HepG2 (cell line): ENCODE measurements around the gene GPER1. TPM values are rescaled to one million over a fixed set of nuclear protein-coding genes. Genes with fewer than 3 reads are reported as not detected.

ENCODE experiments used
- FOXP1 ChIP-seq, 2 experiments: fragments of 450-650 bp in 1 of 2; IDR thresholded peaks; 2 replicates each; pipeline ENCODE4 v1.6.1; 2017 to 2018; ENCODE audit warnings: antibody characterized with exemption in 1 of 2
- NFYC ChIP-seq: IDR thresholded peaks from 2 replicates; pipeline ENCODE4 v1.6.1; 2016; ENCODE audit warnings: missing genetic modification reagents, missing compliant biosample characterization
- NRL ChIP-seq: sonication (generic); formaldehyde crosslinking; IDR thresholded peaks from 2 replicates; pipeline ENCODE4 v1.5.0; 2020; ENCODE audit warnings: missing genetic modification reagents, mild to moderate bottlenecking, moderate library complexity, borderline replicate concordance
- POLR2AphosphoS2 ChIP-seq: IDR thresholded peaks from 2 replicates; pipeline ENCODE4 v1.6.1; 2011; ENCODE audit warnings: low read depth, low read length, improper control_type of control experiment
- PRPF4 ChIP-seq: fragments of 200-400 bp; formaldehyde crosslinking; IDR thresholded peaks from 2 replicates; pipeline ENCODE4 v1.6.1; 2016; ENCODE audit warnings: low read length, low read depth; ENCODE audit not compliant: poor library complexity, severe bottlenecking
- STAG1 ChIP-seq: sonication (generic); formaldehyde crosslinking; IDR thresholded peaks from 2 replicates; pipeline ENCODE4 v1.4.0; 2020; ENCODE audit warnings: missing genetic modification reagents
- ZBTB8A ChIP-seq: sonication (generic); formaldehyde crosslinking; IDR thresholded peaks from 2 replicates; pipeline ENCODE4 v1.4.0; 2020; ENCODE audit warnings: mild to moderate bottlenecking, low read depth, missing genetic modification reagents, borderline replicate concordance
- ZNF17 ChIP-seq: sonication (generic); formaldehyde crosslinking; IDR thresholded peaks from 2 replicates; pipeline ENCODE4 v1.5.0; 2020; ENCODE audit warnings: mild to moderate bottlenecking, missing genetic modification reagents
- ZNF24 ChIP-seq: fragments of 450-650 bp; IDR thresholded peaks from 2 replicates; pipeline ENCODE4 v1.6.1; 2017; ENCODE audit warnings: antibody characterized with exemption, mild to moderate bottlenecking
- ZNF607 ChIP-seq: sonication (generic); formaldehyde crosslinking; IDR thresholded peaks from 2 replicates; pipeline ENCODE4 v1.5.1; 2020; ENCODE audit warnings: missing genetic modification reagents, mild to moderate bottlenecking, borderline replicate concordance
- polyA plus RNA-seq, 8 experiments: library from polyadenylated mRNA; depleted of rRNA in 3 of 8; stranded (reverse) in 7 of 8; unstranded in 1 of 8; fragments of >200 nt; fragmentation: Illumina TruSeq in 4 of 8; extraction: Trizol in 4 of 8; gene quantifications; 2 replicates each; pipeline versions ENCODE4 v1.2.1 to v1.2.3, GENCODE V29; 2011 to 2016; ENCODE audit warnings: low read depth in 4 of 8, missing spikeins in 1 of 8, mixed read lengths in 1 of 8; ENCODE audit not compliant: insufficient read depth in 1 of 8
- total RNA-seq, 5 experiments: library from RNA; depleted of rRNA; stranded (reverse); fragments of >200 nt; fragmentation: Illumina TruSeq; extraction: Trizol; gene quantifications; 2 replicates each; pipeline ENCODE4 v1.2.3, GENCODE V29; 2016; ENCODE audit warnings: low read depth in 1 of 5
- TF ChIP-seq, protein P1 (sequence below), 2 experiments: sonication (generic) in 1 of 2; formaldehyde crosslinking in 1 of 2; IDR thresholded peaks; 2 replicates each; pipeline versions ENCODE4 v1.6.1 to v1.9.0; 2014 to 2022; ENCODE audit warnings: antibody characterized with exemption in 1 of 2, borderline replicate concordance in 1 of 2, inconsistent platforms in 1 of 2, low read depth in 1 of 2, missing genetic modification reagents in 1 of 2
- TF ChIP-seq, protein P2 (sequence below): sonication (generic); formaldehyde crosslinking; IDR thresholded peaks from 2 replicates; pipeline ENCODE4 v1.8.1; 2022; ENCODE audit warnings: low read depth, mild to moderate bottlenecking, missing genetic modification reagents
- TF ChIP-seq, protein P3 (sequence below): sonication (generic); formaldehyde crosslinking; IDR thresholded peaks from 2 replicates; pipeline ENCODE4 v1.4.0; 2020; ENCODE audit warnings: missing genetic modification reagents
- TF ChIP-seq, protein P4 (sequence below): sonication (generic); formaldehyde crosslinking; IDR thresholded peaks from 2 replicates; pipeline ENCODE4 v1.4.0; 2020; ENCODE audit warnings: mild to moderate bottlenecking, low read depth, missing genetic modification reagents
- TF ChIP-seq, protein P5 (sequence below): IDR thresholded peaks from 2 replicates; pipeline ENCODE4 v1.6.1; 2016; ENCODE audit warnings: control low read depth

Gene GPER1
- total and polyA plus RNA-seq, 2 of the 13 experiments (the other 11 are each of a cell fraction or from before 2014, with no cell fraction given) = 12.7 to 19.7 TPM

DNA sequence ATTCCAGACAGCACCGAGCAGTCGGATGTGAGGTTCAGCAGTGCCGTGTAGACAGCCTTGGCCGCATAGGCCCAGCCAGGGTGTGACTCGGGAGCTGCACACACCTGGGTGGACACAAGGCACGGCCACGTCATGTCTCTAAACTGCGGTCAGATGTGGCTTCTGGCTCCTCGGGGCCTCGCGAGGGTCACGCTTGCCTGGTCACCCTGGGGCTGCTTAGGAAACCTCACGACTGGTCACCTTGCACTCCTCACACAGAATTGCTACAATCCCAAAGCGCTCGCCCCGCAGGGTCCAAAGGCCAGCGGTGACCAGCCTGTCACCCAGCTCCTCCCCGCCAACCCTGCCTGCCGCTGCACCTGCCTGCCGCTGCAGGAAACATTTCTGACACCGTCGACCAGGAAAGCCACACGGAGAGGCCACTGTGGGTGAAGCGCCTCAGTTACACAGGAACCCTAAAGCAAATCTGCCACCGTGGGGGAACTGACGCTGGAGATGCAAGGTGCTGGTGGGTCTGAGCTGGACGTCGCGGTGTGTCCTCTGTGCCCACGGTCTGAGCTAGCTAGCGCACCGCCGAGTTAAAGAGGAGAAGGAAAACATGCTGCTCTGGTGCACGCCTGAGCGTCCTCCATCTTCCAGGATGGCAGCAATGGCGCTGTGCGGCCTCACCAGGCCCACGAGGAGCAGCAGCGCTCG is 5.0 kb downstream of the GPER1 start (continued):
- TF ChIP-seq, protein P1, sequence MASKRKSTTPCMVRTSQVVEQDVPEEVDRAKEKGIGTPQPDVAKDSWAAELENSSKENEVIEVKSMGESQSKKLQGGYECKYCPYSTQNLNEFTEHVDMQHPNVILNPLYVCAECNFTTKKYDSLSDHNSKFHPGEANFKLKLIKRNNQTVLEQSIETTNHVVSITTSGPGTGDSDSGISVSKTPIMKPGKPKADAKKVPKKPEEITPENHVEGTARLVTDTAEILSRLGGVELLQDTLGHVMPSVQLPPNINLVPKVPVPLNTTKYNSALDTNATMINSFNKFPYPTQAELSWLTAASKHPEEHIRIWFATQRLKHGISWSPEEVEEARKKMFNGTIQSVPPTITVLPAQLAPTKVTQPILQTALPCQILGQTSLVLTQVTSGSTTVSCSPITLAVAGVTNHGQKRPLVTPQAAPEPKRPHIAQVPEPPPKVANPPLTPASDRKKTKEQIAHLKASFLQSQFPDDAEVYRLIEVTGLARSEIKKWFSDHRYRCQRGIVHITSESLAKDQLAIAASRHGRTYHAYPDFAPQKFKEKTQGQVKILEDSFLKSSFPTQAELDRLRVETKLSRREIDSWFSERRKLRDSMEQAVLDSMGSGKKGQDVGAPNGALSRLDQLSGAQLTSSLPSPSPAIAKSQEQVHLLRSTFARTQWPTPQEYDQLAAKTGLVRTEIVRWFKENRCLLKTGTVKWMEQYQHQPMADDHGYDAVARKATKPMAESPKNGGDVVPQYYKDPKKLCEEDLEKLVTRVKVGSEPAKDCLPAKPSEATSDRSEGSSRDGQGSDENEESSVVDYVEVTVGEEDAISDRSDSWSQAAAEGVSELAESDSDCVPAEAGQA (IDR thresholded peaks at IDR 0.05; ENCODE audit: low read depth) = peak; percentile 34; the same call in 1 of the 2 replicates
- TF ChIP-seq, protein P1 (CRISPR knock-in tag; IDR thresholded peaks at IDR 0.05; ENCODE audit: borderline replicate concordance) = no peak
- TF ChIP-seq ZNF24 (no peak), NRL (CRISPR knock-in tag) (peak; percentile 61; the same call in 1 of the 2 replicates), NFYC (no peak), POLR2AphosphoS2 (no peak), ZBTB8A (CRISPR knock-in tag) (no peak), ZNF607 (no peak; the same call in 1 of the 2 replicates), ZNF17 (no peak), FOXP1 (IDR thresholded peaks at IDR 0.05) (no peak), FOXP1 (CRISPR knock-in tag; IDR thresholded peaks at IDR 0.05) (no peak), STAG1 (CRISPR knock-in tag) (no peak; the same call in none of the 2 replicates), PRPF4 (no peak)
- TF ChIP-seq, protein P2, sequence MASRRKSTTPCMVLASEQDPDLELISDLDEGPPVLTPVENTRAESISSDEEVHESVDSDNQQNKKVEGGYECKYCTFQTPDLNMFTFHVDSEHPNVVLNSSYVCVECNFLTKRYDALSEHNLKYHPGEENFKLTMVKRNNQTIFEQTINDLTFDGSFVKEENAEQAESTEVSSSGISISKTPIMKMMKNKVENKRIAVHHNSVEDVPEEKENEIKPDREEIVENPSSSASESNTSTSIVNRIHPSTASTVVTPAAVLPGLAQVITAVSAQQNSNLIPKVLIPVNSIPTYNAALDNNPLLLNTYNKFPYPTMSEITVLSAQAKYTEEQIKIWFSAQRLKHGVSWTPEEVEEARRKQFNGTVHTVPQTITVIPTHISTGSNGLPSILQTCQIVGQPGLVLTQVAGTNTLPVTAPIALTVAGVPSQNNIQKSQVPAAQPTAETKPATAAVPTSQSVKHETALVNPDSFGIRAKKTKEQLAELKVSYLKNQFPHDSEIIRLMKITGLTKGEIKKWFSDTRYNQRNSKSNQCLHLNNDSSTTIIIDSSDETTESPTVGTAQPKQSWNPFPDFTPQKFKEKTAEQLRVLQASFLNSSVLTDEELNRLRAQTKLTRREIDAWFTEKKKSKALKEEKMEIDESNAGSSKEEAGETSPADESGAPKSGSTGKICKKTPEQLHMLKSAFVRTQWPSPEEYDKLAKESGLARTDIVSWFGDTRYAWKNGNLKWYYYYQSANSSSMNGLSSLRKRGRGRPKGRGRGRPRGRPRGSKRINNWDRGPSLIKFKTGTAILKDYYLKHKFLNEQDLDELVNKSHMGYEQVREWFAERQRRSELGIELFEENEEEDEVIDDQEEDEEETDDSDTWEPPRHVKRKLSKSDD = peak; percentile 79
- TF ChIP-seq, protein P3, sequence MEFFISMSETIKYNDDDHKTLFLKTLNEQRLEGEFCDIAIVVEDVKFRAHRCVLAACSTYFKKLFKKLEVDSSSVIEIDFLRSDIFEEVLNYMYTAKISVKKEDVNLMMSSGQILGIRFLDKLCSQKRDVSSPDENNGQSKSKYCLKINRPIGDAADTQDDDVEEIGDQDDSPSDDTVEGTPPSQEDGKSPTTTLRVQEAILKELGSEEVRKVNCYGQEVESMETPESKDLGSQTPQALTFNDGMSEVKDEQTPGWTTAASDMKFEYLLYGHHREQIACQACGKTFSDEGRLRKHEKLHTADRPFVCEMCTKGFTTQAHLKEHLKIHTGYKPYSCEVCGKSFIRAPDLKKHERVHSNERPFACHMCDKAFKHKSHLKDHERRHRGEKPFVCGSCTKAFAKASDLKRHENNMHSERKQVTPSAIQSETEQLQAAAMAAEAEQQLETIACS = no peak
- TF ChIP-seq, protein P4, sequence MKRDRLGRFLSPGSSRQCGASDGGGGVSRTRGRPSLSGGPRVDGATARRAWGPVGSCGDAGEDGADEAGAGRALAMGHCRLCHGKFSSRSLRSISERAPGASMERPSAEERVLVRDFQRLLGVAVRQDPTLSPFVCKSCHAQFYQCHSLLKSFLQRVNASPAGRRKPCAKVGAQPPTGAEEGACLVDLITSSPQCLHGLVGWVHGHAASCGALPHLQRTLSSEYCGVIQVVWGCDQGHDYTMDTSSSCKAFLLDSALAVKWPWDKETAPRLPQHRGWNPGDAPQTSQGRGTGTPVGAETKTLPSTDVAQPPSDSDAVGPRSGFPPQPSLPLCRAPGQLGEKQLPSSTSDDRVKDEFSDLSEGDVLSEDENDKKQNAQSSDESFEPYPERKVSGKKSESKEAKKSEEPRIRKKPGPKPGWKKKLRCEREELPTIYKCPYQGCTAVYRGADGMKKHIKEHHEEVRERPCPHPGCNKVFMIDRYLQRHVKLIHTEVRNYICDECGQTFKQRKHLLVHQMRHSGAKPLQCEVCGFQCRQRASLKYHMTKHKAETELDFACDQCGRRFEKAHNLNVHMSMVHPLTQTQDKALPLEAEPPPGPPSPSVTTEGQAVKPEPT (CRISPR knock-in tag) = peak; percentile 64
- TF ChIP-seq, protein P5, sequence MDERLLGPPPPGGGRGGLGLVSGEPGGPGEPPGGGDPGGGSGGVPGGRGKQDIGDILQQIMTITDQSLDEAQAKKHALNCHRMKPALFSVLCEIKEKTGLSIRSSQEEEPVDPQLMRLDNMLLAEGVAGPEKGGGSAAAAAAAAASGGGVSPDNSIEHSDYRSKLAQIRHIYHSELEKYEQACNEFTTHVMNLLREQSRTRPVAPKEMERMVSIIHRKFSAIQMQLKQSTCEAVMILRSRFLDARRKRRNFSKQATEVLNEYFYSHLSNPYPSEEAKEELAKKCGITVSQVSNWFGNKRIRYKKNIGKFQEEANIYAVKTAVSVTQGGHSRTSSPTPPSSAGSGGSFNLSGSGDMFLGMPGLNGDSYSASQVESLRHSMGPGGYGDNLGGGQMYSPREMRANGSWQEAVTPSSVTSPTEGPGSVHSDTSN (CRISPR knock-in tag) = no peak
